Lower leg skin (tissue), 4 donors: Measurements from ENCODE around the gene ATP2B3. TPM values are rescaled to one million over a fixed set of nuclear protein-coding genes. Genes with fewer than 3 reads are reported as not detected.

Experiments
- DNase-seq, 2 donors: peaks; one replicate each; pipeline ENCODE4 v3.0.0-alpha.2; 2019; ENCODE audit warnings: low spot score in 2 of 2
- H3K4me3 ChIP-seq: fragments of 200-600 bp; sonication (generic); 2 replicates; pipeline ENCODE4 v1.5.1; 2017; ENCODE audit warnings: mild to moderate bottlenecking, low read depth; ENCODE audit not compliant: poor library complexity, severe bottlenecking
- CTCF ChIP-seq, 3 donors: fragments of 450-650 bp; IDR thresholded peaks; one replicate each; pipeline ENCODE4 v1.5.1; 2016; ENCODE audit warnings: antibody characterized with exemption in 3 of 3, mild to moderate bottlenecking in 3 of 3, moderate library complexity in 2 of 3
- POLR2A ChIP-seq, 2 donors: fragments of 450-650 bp; IDR thresholded peaks; one replicate each; pipeline ENCODE4 v1.6.1; 2016 to 2017; ENCODE audit warnings: antibody characterized with exemption in 2 of 2, mild to moderate bottlenecking in 1 of 2, moderate library complexity in 1 of 2
- WGBS, 2 donors: methylation state at CpG; one replicate each; pipeline ENCODE4 v1.1.5; 2018; 5-methylcytosine and 5-hydroxymethylcytosine counted together
- intact Hi-C: fragments of 100-400 bp; cut with DNase I; formaldehyde crosslinking; loops from one replicate; pipeline ENCODE4 v1.15.0; 2023; ENCODE audit warnings: low total_unique reads
- total RNA-seq, 4 donors: library from RNA; depleted of rRNA; stranded (reverse); fragments of >200 nt; gene quantifications; one replicate each; pipeline ENCODE4 v1.1.0, GENCODE V29; 2016

The ATP2B3 gene
- total RNA-seq, 4 donors from 2014 or later, result 0.07 TPM; not detected in 3

- intact Hi-C loops, result no loop called here
- DNase-seq, result no peak
- 80 to 98% methylated on average over 8 to 20 of the region's 23 CpGs for WGBS, 2 donors
- TF ChIP-seq POLR2A (IDR thresholded peaks at IDR 0.05) (no peak), CTCF (IDR thresholded peaks at IDR 0.05) (no peak)
- H3K4me3 ChIP-seq, result no peak overlapping the region
Measured at GRCh38 chrX:153482376-153483015, 34.9 kb upstream of the ATP2B3 start.

GRCh38 chrX:153485396-153486080 lies 31.9 kb upstream of the ATP2B3 start:
- 78 to 90% methylated on average over 3 to 28 of the region's 30 CpGs for WGBS, 2 donors
- DNase-seq, result no peak
- intact Hi-C loops, result no loop called here
- TF ChIP-seq CTCF (IDR thresholded peaks at IDR 0.05) (no peak), POLR2A (IDR thresholded peaks at IDR 0.05) (no peak)
- H3K4me3 ChIP-seq, result no peak overlapping the region

GRCh38 chrX:153486171-153486570 lies 31.3 kb upstream of the ATP2B3 start:
- TF ChIP-seq CTCF (IDR thresholded peaks at IDR 0.05) (no peak), POLR2A (IDR thresholded peaks at IDR 0.05) (no peak)
- no peak overlapping the region for H3K4me3 ChIP-seq
- WGBS, 2 donors, result 85 to 87% methylated on average over 4 to 10 of the region's 10 CpGs
- DNase-seq, result no peak
- intact Hi-C loops, result no loop called here

GRCh38 chrX:153487590-153488071 lies 29.8 kb upstream of the ATP2B3 start:
- no peak overlapping the region for H3K4me3 ChIP-seq
- WGBS, 2 donors, result 18 to 73% methylated on average over 2 to 7 of the region's 11 CpGs
- no peak for TF ChIP-seq POLR2A (IDR thresholded peaks at IDR 0.05)
- no peak for TF ChIP-seq CTCF (IDR thresholded peaks at IDR 0.05)
- intact Hi-C loops, result no loop called here
- no peak for DNase-seq

GRCh38 chrX:153488231-153488914 lies 29.1 kb upstream of the ATP2B3 start:
- WGBS, 2 donors, result 55 to 61% methylated on average over 11 to 27 of the region's 27 CpGs
- TF ChIP-seq CTCF (IDR thresholded peaks at IDR 0.05) (no peak), POLR2A (IDR thresholded peaks at IDR 0.05) (no peak)
- DNase-seq, result no peak
- intact Hi-C loops, result no loop called here
- no peak overlapping the region for H3K4me3 ChIP-seq
